AG09319 (cell line): ENCODE measurements around the gene MITF.

Source experiments
- DNase-seq: peaks from one replicate; pipeline ENCODE4 v3.0.0-alpha.2; 2010; ENCODE audit warnings: low read depth; ENCODE audit errors: extremely low read depth
- CTCF ChIP-seq: IDR thresholded peaks from 2 replicates; pipeline ENCODE4 v1.5.1; 2011; ENCODE audit warnings: low read depth, mild to moderate bottlenecking, inconsistent platforms, low read length, moderate library complexity

MITF gene

GRCh38 chr3:69762768-69763229, 23.5 kb downstream of the MITF start:
- no peak for DNase-seq
- no peak for TF ChIP-seq CTCF

- no peak for DNase-seq
- TF ChIP-seq CTCF: no peak
Measured at GRCh38 chr3:69763458-69763857, 24.2 kb downstream of the MITF start.

GRCh38 chr3:69764121-69764741, 25.0 kb downstream of the MITF start:
- no peak for TF ChIP-seq CTCF
- DNase-seq: no peak

- no peak for TF ChIP-seq CTCF
- no peak for DNase-seq
Measured at GRCh38 chr3:69764861-69765260, 25.6 kb downstream of the MITF start.

GRCh38 chr3:69766638-69767037, 27.4 kb downstream of the MITF start:
- DNase-seq: no peak

GRCh38 chr3:69767571-69767970, 28.3 kb downstream of the MITF start:
- TF ChIP-seq CTCF: no peak
- no peak for DNase-seq

More at GRCh38 chr3:69766638-69767037, 27.4 kb downstream of the MITF start:
- TF ChIP-seq CTCF: no peak

- TF ChIP-seq CTCF: no peak
Measured at GRCh38 chr3:69768438-69768837, 29.2 kb downstream of the MITF start.

More at GRCh38 chr3:69768438-69768837, 29.2 kb downstream of the MITF start:
- no peak for DNase-seq
